Neural progenitor cell (in vitro differentiated cells): ENCODE results near the gene ZNF319. TPM values are rescaled to one million over a fixed set of nuclear protein-coding genes. Genes with fewer than 3 reads are reported as not detected.
A peak's percentile ranks its signal among the peaks of the same experiment; 100 is the strongest.

ENCODE experiments used
- DNase-seq: peaks from one replicate; pipeline ENCODE4 v3.0.0-alpha.2; 2016; ENCODE audit warnings: low spot score
- H2AFZ ChIP-seq: fragments of 200-600 bp; sonication (generic); replicated peaks from 2 replicates; pipeline ENCODE4 v1.6.1; 2016; ENCODE audit warnings: antibody characterized with exemption
- H3F3A ChIP-seq: fragments of 200-600 bp; sonication (generic); 2 replicates; pipeline ENCODE4 v1.6.1; 2016; ENCODE audit warnings: antibody characterized with exemption, low read depth
- H3K27ac ChIP-seq: fragments of 200-600 bp; sonication (generic); 2 replicates; pipeline ENCODE4 v1.5.1; 2016; ENCODE audit warnings: mild to moderate bottlenecking
- H3K27me3 ChIP-seq: fragments of 200-600 bp; sonication (generic); 2 replicates; pipeline ENCODE4 v1.6.1; 2016; ENCODE audit warnings: mild to moderate bottlenecking, moderate library complexity
- H3K36me3 ChIP-seq: fragments of 200-600 bp; sonication (generic); 2 replicates; pipeline ENCODE4 v1.5.1; 2016
- H3K4me1 ChIP-seq: fragments of 200-600 bp; sonication (generic); 2 replicates; pipeline ENCODE4 v1.6.1; 2016; ENCODE audit warnings: mixed run types
- H3K4me2 ChIP-seq: fragments of 200-600 bp; sonication (generic); 2 replicates; pipeline ENCODE4 v1.6.1; 2016
- H3K4me3 ChIP-seq: fragments of 200-600 bp; sonication (generic); 2 replicates; pipeline ENCODE4 v1.5.1; 2016
- H3K79me2 ChIP-seq: fragments of 200-600 bp; sonication (generic); 2 replicates; pipeline ENCODE4 v1.6.1; 2016; ENCODE audit warnings: low read depth
- H3K9ac ChIP-seq: fragments of 200-600 bp; sonication (generic); 2 replicates; pipeline ENCODE4 v1.6.1; 2016
- H3K9me3 ChIP-seq: fragments of 200-600 bp; sonication (generic); 2 replicates; pipeline ENCODE4 v1.5.1; 2016; ENCODE audit warnings: low read depth
- H4K20me1 ChIP-seq: fragments of 200-600 bp; sonication (generic); 2 replicates; pipeline ENCODE4 v1.6.1; 2016; ENCODE audit warnings: low read depth
- H3K27ac Mint-ChIP-seq: 3 replicates; pipeline ENCODE4 v1.8.0; 2021; ENCODE audit warnings: mixed read lengths
- H3K27me3 Mint-ChIP-seq: 2 replicates; pipeline ENCODE4 v1.8.0; 2022; ENCODE audit warnings: low read depth, mild to moderate bottlenecking, inconsistent platforms, moderate library complexity, mixed read lengths; ENCODE audit not compliant: insufficient read depth
- H3K36me3 Mint-ChIP-seq: 3 replicates; pipeline ENCODE4 v1.8.0; 2021; ENCODE audit warnings: mixed read lengths
- H3K4me1 Mint-ChIP-seq: 3 replicates; pipeline ENCODE4 v1.8.0; 2021; ENCODE audit warnings: mixed read lengths
- H3K4me3 Mint-ChIP-seq: 3 replicates; pipeline ENCODE4 v1.8.0; 2021; ENCODE audit warnings: mild to moderate bottlenecking, moderate library complexity, mixed read lengths
- H3K9me3 Mint-ChIP-seq: 3 replicates; pipeline ENCODE4 v1.8.0; 2020; ENCODE audit warnings: mixed read lengths
- EZH2 ChIP-seq: fragments of 200-600 bp; sonication (generic); IDR thresholded peaks from 2 replicates; pipeline ENCODE4 v1.6.1; 2017; ENCODE audit warnings: antibody characterized with exemption, mild to moderate bottlenecking, moderate library complexity
- EZH2phosphoT487 ChIP-seq: fragments of 200-600 bp; sonication (generic); IDR thresholded peaks from 2 replicates; pipeline ENCODE4 v1.6.1; 2017; ENCODE audit warnings: antibody characterized with exemption
- total RNA-seq: library from RNA; depleted of rRNA; stranded (reverse); fragments of >200 nt; gene quantifications from 2 replicates; pipeline ENCODE4 v1.2.3, GENCODE V29; 2015; ENCODE audit warnings: low replicate concordance
- TF ChIP-seq, protein P1 (sequence below): fragments of 200-600 bp; sonication (generic); IDR thresholded peaks from 2 replicates; pipeline ENCODE4 v1.5.1; 2017; ENCODE audit warnings: antibody characterized with exemption, mild to moderate bottlenecking

Gene ZNF319
- total RNA-seq, 1 donor from 2014 or later, result 1.4 TPM

- Histone ChIP-seq H3K36me3 (no peaks in the 10 kb centered on the region), H3F3A (peaks cover 12% of the 10 kb centered on the region), H2AFZ (no peak overlapping the region), H3K79me2 (no peaks in the 10 kb centered on the region), H3K4me2 (no peak overlapping the region), H3K9ac (no peak overlapping the region), H3K27ac (no peak overlapping the region), H3K9me3 (no peaks in the 10 kb centered on the region), H4K20me1 (peaks cover 26% of the 10 kb centered on the region), H3K4me3 (no peak overlapping the region), H3K4me1 (peaks cover 8% of the 10 kb centered on the region), H3K27me3 (no peaks in the 10 kb centered on the region)
- no peak for DNase-seq
- TF ChIP-seq EZH2phosphoT487 (no peak), EZH2 (no peak)
- TF ChIP-seq, protein P1, sequence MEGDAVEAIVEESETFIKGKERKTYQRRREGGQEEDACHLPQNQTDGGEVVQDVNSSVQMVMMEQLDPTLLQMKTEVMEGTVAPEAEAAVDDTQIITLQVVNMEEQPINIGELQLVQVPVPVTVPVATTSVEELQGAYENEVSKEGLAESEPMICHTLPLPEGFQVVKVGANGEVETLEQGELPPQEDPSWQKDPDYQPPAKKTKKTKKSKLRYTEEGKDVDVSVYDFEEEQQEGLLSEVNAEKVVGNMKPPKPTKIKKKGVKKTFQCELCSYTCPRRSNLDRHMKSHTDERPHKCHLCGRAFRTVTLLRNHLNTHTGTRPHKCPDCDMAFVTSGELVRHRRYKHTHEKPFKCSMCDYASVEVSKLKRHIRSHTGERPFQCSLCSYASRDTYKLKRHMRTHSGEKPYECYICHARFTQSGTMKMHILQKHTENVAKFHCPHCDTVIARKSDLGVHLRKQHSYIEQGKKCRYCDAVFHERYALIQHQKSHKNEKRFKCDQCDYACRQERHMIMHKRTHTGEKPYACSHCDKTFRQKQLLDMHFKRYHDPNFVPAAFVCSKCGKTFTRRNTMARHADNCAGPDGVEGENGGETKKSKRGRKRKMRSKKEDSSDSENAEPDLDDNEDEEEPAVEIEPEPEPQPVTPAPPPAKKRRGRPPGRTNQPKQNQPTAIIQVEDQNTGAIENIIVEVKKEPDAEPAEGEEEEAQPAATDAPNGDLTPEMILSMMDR, result no peak
- peaks cover 18% of the 10 kb centered on the region for H3K4me1 Mint-ChIP-seq
- H3K9me3 Mint-ChIP-seq, result no peaks in the 10 kb centered on the region
- H3K36me3 Mint-ChIP-seq, result peaks cover 3% of the 10 kb centered on the region
- no peak overlapping the region for H3K4me3 Mint-ChIP-seq
- H3K27me3 Mint-ChIP-seq, result peaks cover 5% of the 10 kb centered on the region
- no peak overlapping the region for H3K27ac Mint-ChIP-seq
These were observed 4.6 kb downstream of the ZNF319 start for GRCh38 chr16:57995721-57996405.

DNA sequence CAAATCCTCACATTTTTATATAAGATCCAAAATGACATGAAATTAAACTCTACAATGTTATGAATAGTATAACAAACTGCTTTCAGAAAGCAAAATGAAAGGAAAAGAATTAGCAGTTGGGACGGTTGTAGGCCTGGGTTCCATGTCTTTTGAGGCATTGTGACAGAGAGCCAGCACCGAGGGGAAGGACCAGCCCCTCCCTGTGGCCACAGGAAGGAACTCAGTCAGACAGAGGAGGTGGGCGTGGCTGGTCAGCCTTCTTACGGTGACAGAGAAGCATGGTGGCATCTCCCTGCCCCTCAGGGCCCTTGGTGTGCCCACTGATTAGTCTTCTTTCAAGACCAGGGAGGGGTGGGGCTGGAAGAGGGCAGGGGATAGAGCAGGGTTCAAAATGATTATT lies 5.7 kb downstream of the ZNF319 start:
- Histone ChIP-seq H3K4me3 (no peak overlapping the region), H3K36me3 (no peaks in the 10 kb centered on the region), H3K27me3 (no peaks in the 10 kb centered on the region), H2AFZ (no peak overlapping the region), H3K9ac (no peak overlapping the region), H3F3A (peaks cover 6% of the 10 kb centered on the region), H3K27ac (no peak overlapping the region), H3K9me3 (no peaks in the 10 kb centered on the region), H4K20me1 (peaks cover 23% of the 10 kb centered on the region), H3K4me2 (no peak overlapping the region), H3K79me2 (no peaks in the 10 kb centered on the region), H3K4me1 (peaks cover 8% of the 10 kb centered on the region)
- Mint-ChIP-seq H3K27me3 (peaks cover 5% of the 10 kb centered on the region), H3K27ac (no peak overlapping the region), H3K9me3 (no peaks in the 10 kb centered on the region), H3K36me3 (peaks cover 3% of the 10 kb centered on the region), H3K4me1 (peaks cover 18% of the 10 kb centered on the region), H3K4me3 (no peak overlapping the region)
- peak; percentile 81 for DNase-seq
- TF ChIP-seq EZH2phosphoT487, result no peak
- TF ChIP-seq EZH2, result no peak
- TF ChIP-seq, protein P1, result peak; percentile 62

DNA sequence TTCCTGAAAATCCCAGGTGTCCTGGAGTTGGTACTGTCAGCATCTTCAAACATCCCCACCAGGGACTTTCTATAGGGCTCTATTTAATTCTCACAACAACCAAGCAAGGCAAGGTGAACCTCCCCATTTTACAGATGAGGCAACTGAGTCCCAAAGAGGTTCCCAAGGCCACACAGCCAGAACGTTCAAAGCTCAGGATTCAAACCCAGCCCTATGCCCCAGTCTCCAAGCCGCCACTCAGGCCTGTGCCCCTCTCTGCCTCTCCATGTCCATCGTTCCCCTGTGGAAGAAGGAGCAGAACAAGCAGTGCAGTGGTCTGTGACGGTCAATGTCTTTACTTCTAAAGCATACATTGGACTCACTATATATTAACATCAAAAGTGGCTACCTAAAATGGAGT lies 6.1 kb downstream of the ZNF319 start:
- Mint-ChIP-seq H3K4me3 (no peak overlapping the region), H3K27me3 (peaks cover 4% of the 10 kb centered on the region), H3K9me3 (no peaks in the 10 kb centered on the region), H3K36me3 (peaks cover 3% of the 10 kb centered on the region), H3K27ac (no peak overlapping the region), H3K4me1 (peaks cover 16% of the 10 kb centered on the region)
- no peak overlapping the region for H2AFZ ChIP-seq
- no peak overlapping the region for H3K4me2 ChIP-seq
- H3K27ac ChIP-seq, result no peak overlapping the region
- peaks cover 2% of the 10 kb centered on the region for H3F3A ChIP-seq
- H3K4me1 ChIP-seq, result peaks cover 4% of the 10 kb centered on the region
- no peak overlapping the region for H3K4me3 ChIP-seq
- DNase-seq, result no peak
- H3K79me2 ChIP-seq, result no peaks in the 10 kb centered on the region
- no peaks in the 10 kb centered on the region for H3K9me3 ChIP-seq
- TF ChIP-seq EZH2phosphoT487 (no peak), EZH2 (no peak)
- TF ChIP-seq, protein P1, result no peak
- H3K36me3 ChIP-seq, result no peaks in the 10 kb centered on the region
- no peaks in the 10 kb centered on the region for H3K27me3 ChIP-seq
- no peak overlapping the region for H3K9ac ChIP-seq
- peaks cover 19% of the 10 kb centered on the region for H4K20me1 ChIP-seq
